GM21723 (cell line): ENCODE data around the gene MCM5.
"Not testable (repeated sequence)": the region's sequence is repeated elsewhere in the genome, so short reads cannot be mapped to it uniquely, and the experiment has no call there.

Experiments
- ATAC-seq: cut with Tn5 transposase; IDR thresholded peaks from one replicate; pipeline ENCODE4 v1.9.1; 2021; ENCODE audit warnings: mild to moderate bottlenecking, moderate library complexity; ENCODE audit not compliant: unreplicated experiment

MCM5 gene

GRCh38 chr22:35449829-35450689 is 50.1 kb downstream of the MCM5 start:
- no peak for ATAC-seq

DNA sequence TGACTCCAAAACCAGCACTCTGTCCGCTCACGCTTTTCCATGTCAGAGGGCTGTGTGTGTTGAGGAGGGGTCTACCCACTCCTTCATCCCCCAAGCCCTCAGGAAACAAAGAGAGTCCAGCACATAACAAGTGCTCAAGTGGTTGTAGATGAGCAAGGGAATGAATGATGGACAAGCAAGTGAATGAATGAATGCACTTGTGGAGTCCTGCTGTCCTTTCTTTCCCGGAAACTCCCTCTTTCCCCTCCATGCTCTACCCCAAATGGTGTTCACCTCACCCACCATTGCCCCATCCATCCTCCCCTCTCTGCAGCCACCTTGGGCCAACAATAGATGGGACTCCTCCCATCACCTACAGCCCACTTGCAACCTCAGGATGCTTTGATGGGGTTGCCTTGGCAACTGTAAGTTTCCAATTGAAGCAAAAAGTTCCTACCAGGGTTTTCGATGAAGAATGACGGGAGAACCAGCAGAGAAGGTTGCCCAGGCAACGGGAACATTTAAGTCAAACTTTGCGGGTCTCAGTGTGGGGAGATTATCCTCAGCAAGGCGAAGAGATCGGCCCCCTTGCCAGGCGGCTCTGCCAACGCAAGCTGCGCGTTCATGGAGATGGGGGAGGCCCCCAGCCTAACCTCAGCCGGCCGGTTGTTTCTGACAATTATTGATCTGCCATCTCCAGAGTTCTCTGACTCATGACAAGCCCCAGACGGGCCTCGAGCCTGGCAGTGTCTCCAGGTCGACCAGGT is 51.1 kb downstream of the MCM5 start:
- no peak for ATAC-seq

GRCh38 chr22:35451592-35451991 is 51.7 kb downstream of the MCM5 start:
- ATAC-seq: no peak

DNA sequence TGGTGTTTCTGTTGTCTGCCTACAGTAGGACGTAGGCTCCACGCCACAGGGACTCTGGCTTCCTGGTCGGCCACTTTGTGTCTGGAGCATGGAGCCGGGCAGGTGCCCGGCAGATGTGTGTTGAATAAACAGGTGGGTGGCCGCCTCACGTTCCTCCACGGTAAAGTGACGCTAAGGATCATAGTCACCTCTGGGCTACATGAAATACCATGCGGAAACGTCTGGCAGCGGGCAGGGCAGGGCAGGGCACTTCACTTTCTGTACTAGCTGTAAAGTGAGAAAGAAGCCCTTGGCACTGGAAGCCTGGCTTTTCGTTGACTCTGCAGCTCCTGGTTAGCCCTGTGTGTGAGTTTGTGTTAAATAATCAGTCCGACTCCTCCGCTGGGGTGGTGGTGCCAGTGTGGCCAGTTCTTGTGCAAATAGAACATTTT is 52.4 kb downstream of the MCM5 start:
- ATAC-seq: no peak

DNA sequence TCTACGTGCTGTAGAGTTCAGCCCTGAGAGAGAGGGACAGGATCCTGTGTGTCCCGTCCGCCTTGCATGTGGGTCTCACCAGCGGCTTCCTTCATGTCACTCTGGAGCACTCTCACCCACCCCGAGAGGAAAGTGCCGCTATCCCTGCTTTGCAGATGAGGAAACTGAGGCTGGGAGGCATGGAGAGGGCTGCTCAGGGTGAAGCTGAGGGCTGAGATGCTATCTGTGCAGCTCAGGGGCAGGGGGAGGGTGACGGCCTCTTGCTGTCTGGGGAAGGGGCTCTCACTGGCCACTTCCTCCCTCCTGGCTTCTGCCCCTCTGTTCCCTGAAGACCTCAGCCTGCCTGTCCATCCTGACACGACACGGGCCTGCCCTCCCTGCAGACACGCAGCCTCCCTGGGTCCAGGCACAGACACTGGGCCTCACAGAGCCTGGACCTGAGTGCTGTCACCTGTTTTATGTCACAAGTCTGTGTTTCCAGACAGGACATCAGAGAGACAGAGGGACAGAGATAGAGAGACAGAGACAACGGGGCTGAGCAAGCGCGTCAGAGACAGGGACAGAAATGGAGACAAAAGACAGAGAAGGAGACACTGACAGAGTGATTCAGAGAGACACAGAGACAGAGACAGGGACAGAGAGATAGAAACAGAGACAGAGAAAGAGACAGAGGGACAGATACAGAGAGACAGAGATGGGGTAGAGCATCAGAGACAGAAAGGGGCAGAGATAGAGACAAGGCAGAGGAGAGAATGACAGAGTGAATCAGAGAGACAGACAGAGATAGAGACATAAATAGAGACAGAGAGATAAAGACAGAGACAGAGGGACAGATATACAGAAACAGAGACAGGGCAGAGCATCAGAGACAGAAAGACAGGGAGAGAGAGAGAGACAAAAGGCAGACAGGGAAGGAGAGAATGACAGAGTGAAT is 53.1 kb downstream of the MCM5 start:
- no peak for ATAC-seq

GRCh38 chr22:35454416-35455054 is 54.6 kb downstream of the MCM5 start:
- ATAC-seq: no peak

DNA sequence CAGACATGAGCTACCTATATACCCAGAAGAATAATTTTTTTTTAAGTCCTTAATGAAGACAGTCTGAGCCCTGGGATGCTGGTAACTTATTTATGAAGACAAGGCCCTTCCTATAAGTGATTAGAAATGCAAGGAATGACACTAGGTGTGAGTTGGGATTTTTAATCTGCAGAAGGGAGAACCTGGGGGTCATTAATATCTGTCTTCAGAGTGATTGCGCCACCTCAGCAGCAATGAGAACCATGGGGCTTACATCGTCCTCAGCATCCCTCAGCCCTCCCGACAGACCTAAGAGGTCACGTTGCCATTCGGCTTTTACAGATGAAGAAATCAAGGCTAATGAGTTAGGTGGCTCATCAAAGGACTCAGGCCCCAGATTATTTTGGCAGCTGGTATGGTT is 55.6 kb downstream of the MCM5 start:
- ATAC-seq: no peak

GRCh38 chr22:35456757-35457156 is 56.8 kb downstream of the MCM5 start:
- ATAC-seq: no peak

DNA sequence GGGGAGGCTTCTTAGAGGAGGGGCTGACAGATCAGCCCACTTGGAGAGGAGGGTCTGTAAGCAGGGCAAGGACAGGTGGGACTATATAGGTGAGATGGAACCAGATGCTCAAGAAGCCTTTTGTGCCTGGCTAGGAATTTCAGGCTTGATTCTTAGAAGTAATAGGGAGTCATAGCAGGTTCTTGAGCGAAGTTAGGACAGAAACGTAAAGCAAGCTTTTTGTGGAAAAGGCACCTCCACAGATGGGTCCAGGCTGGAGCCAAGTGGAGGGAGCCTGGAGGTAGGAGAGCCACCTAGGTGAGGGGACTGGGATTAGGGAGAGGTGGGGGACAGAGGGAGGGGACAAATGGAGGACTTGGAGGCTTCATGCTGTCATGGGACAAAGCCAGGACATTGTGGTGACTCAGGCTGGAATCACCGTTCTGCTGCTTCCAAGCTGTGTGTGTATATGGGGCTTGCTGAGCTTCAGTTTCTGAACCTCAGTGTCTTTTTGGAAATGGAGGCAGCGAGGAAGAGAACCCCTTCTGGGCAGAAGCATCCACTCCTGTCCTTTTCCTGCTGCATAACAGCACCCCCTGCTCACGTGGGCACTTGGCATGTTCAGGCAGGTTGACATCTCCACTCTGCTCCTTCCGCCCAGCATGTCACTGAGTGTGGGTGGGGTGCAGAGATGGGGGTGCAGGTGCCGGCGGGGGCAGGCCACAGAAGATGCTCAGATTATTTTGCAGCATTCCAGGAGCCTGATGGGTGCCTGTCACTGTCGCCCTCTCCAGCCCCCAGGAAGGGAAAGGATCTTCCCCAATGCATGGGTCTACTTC is 58.0 kb downstream of the MCM5 start:
- no peak for ATAC-seq

GRCh38 chr22:35458547-35459422 is 58.8 kb downstream of the MCM5 start:
- ATAC-seq: no peak

- no peak for ATAC-seq
Observed at GRCh38 chr22:35459423-35459894, 59.5 kb downstream of the MCM5 start.

DNA sequence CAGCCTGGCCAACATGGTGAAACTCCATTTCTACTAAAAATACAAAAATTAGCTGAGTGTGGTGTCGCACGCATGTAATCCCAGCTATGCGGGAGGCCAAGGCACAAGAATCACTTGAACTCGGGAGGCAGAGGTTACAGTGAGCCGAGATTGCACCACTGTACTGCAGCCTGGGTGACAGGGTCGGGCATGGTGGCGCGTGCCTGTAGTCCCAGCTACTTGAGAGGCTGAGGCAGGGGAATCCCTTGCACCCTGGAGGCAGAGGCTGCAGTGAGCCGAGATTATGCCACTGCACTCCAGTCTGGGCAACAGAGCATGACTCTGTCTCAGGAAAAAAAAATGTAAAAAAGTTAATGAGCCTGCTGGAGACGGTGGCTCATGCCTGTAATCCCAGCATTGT is 60.0 kb downstream of the MCM5 start:
- ATAC-seq: not testable (repeated sequence)

- ATAC-seq: no peak
Observed at GRCh38 chr22:35460688-35461087, 60.7 kb downstream of the MCM5 start.

DNA sequence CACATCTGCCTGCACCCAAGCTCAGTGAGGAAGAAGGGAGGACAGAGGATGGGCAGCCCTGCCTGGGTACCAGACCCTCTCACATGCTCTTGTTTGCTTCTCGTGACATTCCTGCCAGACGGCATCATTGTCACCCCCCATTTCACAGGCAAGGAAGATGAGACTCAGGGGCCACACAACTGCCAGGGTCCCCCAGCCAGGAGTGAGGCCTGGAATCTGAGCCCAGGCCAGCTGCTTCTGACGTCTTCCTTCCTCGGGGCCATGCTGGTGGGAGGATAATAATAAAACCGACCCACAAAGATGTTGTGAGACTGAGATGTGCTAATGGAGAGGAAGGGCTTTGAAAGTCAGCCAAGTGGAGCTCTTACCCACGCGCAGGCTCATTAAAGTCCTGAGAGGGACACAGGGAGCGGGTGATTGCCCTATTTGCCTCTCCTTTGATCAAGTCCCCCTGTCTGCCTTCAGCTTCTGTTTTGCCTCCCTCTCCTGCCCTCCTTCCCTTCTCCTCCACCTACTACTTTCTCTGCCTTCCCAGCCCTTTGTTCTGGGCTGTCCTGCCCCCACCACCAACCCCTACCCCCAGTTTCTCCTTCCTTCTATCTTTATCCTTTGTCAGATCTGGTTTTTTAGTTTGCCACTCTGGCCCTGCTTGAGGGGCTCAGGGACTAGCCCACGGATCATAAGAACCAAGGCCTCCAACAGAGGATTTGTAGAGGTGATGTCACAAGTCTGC is 62.7 kb downstream of the MCM5 start:
- no peak for ATAC-seq

- ATAC-seq: no peak
Observed at GRCh38 chr22:35463231-35463933, 63.4 kb downstream of the MCM5 start.

DNA sequence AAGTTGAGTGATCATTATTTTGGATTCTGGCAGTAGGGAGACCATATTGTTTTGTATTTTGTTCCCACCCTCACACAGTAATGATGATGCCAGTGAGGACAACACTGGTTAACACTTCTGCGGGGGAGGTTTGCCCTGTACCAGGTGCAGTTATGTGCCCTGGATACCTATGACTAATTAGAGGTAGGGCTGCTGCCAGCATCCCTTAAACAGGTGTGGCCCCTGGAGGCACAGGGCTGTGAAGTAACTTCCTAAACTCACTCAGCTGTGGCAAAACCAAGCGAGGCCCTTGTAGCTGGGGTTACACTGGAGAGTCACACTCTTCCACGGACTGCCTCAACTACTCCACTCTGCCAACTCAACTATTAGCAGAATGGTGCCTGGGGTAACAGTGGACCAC is 64.5 kb downstream of the MCM5 start:
- ATAC-seq: no peak

GRCh38 chr22:35465109-35465701 is 65.3 kb downstream of the MCM5 start:
- no peak for ATAC-seq
